ENCODE results near the gene RHAG. TPM values are rescaled to one million over a fixed set of nuclear protein-coding genes. Genes with fewer than 3 reads are reported as not detected.

Gene RHAG
- total RNA-seq, 1 donor from 2014 or later: not detected

- Histone ChIP-seq H3K4me1 (ENCODE audit: insufficient read depth, low read length) (no peaks in the 10 kb centered on the region), H2AFZ (ENCODE audit: low read depth, low read length) (no peak overlapping the region), H3K4me3 (ENCODE audit: insufficient read depth, low read depth, low read length) (no peak overlapping the region), H3K9me3 (ENCODE audit: insufficient read depth, low read depth, low read length) (no peaks in the 10 kb centered on the region), H4K20me1 (ENCODE audit: insufficient read depth, low read length) (no peaks in the 10 kb centered on the region), H3K79me2 (ENCODE audit: insufficient read depth, low read length) (no peaks in the 10 kb centered on the region), H3K27ac (ENCODE audit: low read depth, low read length) (no peak overlapping the region), H3K9ac (ENCODE audit: low read length) (no peak overlapping the region), H3K36me3 (ENCODE audit: insufficient read depth, low read length) (no peaks in the 10 kb centered on the region), H3K27me3 (ENCODE audit: insufficient read depth, low read length) (no peaks in the 10 kb centered on the region), H3K4me2 (ENCODE audit: low read length) (no peak overlapping the region)
- FAIRE-seq (no peak), DNase-seq (ENCODE audit: low read depth) (no peak)
- H3K36me3 Mint-ChIP-seq (ENCODE audit: low read depth, unreplicated experiment): no peaks in the 10 kb centered on the region
- H3K4me1 Mint-ChIP-seq (ENCODE audit: low read depth, unreplicated experiment): no peaks in the 10 kb centered on the region
- no peak overlapping the region for H3K27ac Mint-ChIP-seq (ENCODE audit: unreplicated experiment)
- no peaks in the 10 kb centered on the region for H3K27me3 Mint-ChIP-seq (ENCODE audit: low read depth, unreplicated experiment)
- no peak overlapping the region for H3K4me3 Mint-ChIP-seq (ENCODE audit: unreplicated experiment)
- H3K9me3 Mint-ChIP-seq (ENCODE audit: unreplicated experiment): peaks cover 6% of the 10 kb centered on the region
- no peak for TF ChIP-seq EZH2 (IDR thresholded peaks at IDR 0.05; ENCODE audit: insufficient read depth, low read length)
- TF ChIP-seq, protein P1, sequence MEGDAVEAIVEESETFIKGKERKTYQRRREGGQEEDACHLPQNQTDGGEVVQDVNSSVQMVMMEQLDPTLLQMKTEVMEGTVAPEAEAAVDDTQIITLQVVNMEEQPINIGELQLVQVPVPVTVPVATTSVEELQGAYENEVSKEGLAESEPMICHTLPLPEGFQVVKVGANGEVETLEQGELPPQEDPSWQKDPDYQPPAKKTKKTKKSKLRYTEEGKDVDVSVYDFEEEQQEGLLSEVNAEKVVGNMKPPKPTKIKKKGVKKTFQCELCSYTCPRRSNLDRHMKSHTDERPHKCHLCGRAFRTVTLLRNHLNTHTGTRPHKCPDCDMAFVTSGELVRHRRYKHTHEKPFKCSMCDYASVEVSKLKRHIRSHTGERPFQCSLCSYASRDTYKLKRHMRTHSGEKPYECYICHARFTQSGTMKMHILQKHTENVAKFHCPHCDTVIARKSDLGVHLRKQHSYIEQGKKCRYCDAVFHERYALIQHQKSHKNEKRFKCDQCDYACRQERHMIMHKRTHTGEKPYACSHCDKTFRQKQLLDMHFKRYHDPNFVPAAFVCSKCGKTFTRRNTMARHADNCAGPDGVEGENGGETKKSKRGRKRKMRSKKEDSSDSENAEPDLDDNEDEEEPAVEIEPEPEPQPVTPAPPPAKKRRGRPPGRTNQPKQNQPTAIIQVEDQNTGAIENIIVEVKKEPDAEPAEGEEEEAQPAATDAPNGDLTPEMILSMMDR (IDR thresholded peaks at IDR 0.05; ENCODE audit: insufficient read depth, low read depth, low read length): no peak
These were observed 31.5 kb upstream of the RHAG start for GRCh38 chr6:49668083-49668511.

GRCh38 chr6:49666930-49667757 is 30.5 kb upstream of the RHAG start:
- DNase-seq (ENCODE audit: low read depth) (no peak), FAIRE-seq (no peak)
- Histone ChIP-seq H3K27ac (ENCODE audit: low read depth, low read length) (no peak overlapping the region), H3K27me3 (ENCODE audit: insufficient read depth, low read length) (no peaks in the 10 kb centered on the region), H3K36me3 (ENCODE audit: insufficient read depth, low read length) (no peaks in the 10 kb centered on the region), H2AFZ (ENCODE audit: low read depth, low read length) (no peak overlapping the region), H4K20me1 (ENCODE audit: insufficient read depth, low read length) (no peaks in the 10 kb centered on the region), H3K9me3 (ENCODE audit: insufficient read depth, low read depth, low read length) (no peaks in the 10 kb centered on the region), H3K9ac (ENCODE audit: low read length) (no peak overlapping the region), H3K4me1 (ENCODE audit: insufficient read depth, low read length) (no peaks in the 10 kb centered on the region), H3K79me2 (ENCODE audit: insufficient read depth, low read length) (no peaks in the 10 kb centered on the region), H3K4me2 (ENCODE audit: low read length) (no peak overlapping the region), H3K4me3 (ENCODE audit: insufficient read depth, low read depth, low read length) (no peak overlapping the region)
- Mint-ChIP-seq H3K4me3 (ENCODE audit: unreplicated experiment) (no peak overlapping the region), H3K27ac (ENCODE audit: unreplicated experiment) (no peak overlapping the region), H3K4me1 (ENCODE audit: low read depth, unreplicated experiment) (no peaks in the 10 kb centered on the region), H3K36me3 (ENCODE audit: low read depth, unreplicated experiment) (no peaks in the 10 kb centered on the region), H3K9me3 (ENCODE audit: unreplicated experiment) (peaks cover 2% of the 10 kb centered on the region), H3K27me3 (ENCODE audit: low read depth, unreplicated experiment) (no peaks in the 10 kb centered on the region)
- TF ChIP-seq, protein P1 (IDR thresholded peaks at IDR 0.05; ENCODE audit: insufficient read depth, low read depth, low read length): no peak
- no peak for TF ChIP-seq EZH2 (IDR thresholded peaks at IDR 0.05; ENCODE audit: insufficient read depth, low read length)

GRCh38 chr6:49666480-49666879 is 29.8 kb upstream of the RHAG start:
- Histone ChIP-seq H4K20me1 (ENCODE audit: insufficient read depth, low read length) (no peaks in the 10 kb centered on the region), H3K27me3 (ENCODE audit: insufficient read depth, low read length) (no peaks in the 10 kb centered on the region), H3K4me2 (ENCODE audit: low read length) (no peak overlapping the region), H3K9me3 (ENCODE audit: insufficient read depth, low read depth, low read length) (no peaks in the 10 kb centered on the region), H3K79me2 (ENCODE audit: insufficient read depth, low read length) (no peaks in the 10 kb centered on the region), H3K4me3 (ENCODE audit: insufficient read depth, low read depth, low read length) (no peak overlapping the region), H3K9ac (ENCODE audit: low read length) (no peak overlapping the region), H2AFZ (ENCODE audit: low read depth, low read length) (no peak overlapping the region), H3K4me1 (ENCODE audit: insufficient read depth, low read length) (no peaks in the 10 kb centered on the region), H3K27ac (ENCODE audit: low read depth, low read length) (no peak overlapping the region), H3K36me3 (ENCODE audit: insufficient read depth, low read length) (no peaks in the 10 kb centered on the region)
- H3K4me1 Mint-ChIP-seq (ENCODE audit: low read depth, unreplicated experiment): no peaks in the 10 kb centered on the region
- TF ChIP-seq, protein P1 (IDR thresholded peaks at IDR 0.05; ENCODE audit: insufficient read depth, low read depth, low read length): no peak
- TF ChIP-seq EZH2 (IDR thresholded peaks at IDR 0.05; ENCODE audit: insufficient read depth, low read length): no peak
- DNase-seq (ENCODE audit: low read depth) (no peak), FAIRE-seq (no peak)
- H3K27ac Mint-ChIP-seq (ENCODE audit: unreplicated experiment): no peak overlapping the region
- no peaks in the 10 kb centered on the region for H3K27me3 Mint-ChIP-seq (ENCODE audit: low read depth, unreplicated experiment)
- H3K9me3 Mint-ChIP-seq (ENCODE audit: unreplicated experiment): no peaks in the 10 kb centered on the region
- no peaks in the 10 kb centered on the region for H3K36me3 Mint-ChIP-seq (ENCODE audit: low read depth, unreplicated experiment)
- H3K4me3 Mint-ChIP-seq (ENCODE audit: unreplicated experiment): no peak overlapping the region
